Measurements from ENCODE around the gene CCNT1.

DNA sequence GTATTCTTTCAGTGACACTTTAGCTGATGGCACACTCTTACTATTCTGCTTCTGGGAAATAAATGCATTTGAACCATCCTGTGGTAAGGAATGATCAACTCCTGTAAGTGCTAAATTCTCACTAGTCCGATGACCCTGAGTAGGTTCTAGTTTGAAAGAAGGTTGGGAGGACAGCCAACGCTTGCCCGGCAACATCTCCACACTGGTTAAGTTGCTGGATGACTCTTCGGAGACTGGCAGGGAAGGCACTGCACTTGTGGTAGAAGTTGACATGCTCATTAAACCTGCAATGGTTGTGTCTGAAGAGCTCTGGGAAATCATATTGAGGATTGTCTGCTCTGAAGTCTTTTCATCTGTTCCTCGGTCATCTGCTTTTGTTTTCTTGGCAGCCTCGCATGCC, 22.5 kb downstream of the CCNT1 start:
- no peak for TF ChIP-seq EZH2phosphoT487 (IDR thresholded peaks at IDR 0.05; ENCODE audit: borderline replicate concordance, low read depth, low read length)
- TF ChIP-seq, protein P1, sequence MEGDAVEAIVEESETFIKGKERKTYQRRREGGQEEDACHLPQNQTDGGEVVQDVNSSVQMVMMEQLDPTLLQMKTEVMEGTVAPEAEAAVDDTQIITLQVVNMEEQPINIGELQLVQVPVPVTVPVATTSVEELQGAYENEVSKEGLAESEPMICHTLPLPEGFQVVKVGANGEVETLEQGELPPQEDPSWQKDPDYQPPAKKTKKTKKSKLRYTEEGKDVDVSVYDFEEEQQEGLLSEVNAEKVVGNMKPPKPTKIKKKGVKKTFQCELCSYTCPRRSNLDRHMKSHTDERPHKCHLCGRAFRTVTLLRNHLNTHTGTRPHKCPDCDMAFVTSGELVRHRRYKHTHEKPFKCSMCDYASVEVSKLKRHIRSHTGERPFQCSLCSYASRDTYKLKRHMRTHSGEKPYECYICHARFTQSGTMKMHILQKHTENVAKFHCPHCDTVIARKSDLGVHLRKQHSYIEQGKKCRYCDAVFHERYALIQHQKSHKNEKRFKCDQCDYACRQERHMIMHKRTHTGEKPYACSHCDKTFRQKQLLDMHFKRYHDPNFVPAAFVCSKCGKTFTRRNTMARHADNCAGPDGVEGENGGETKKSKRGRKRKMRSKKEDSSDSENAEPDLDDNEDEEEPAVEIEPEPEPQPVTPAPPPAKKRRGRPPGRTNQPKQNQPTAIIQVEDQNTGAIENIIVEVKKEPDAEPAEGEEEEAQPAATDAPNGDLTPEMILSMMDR (conservative IDR thresholded peaks at IDR 0.05; ENCODE audit: low read length): no peak
